Frontal cortex (tissue), 4 donors: ENCODE measurements around the gene MARCHF4. TPM values are rescaled to one million over a fixed set of nuclear protein-coding genes. Genes with fewer than 3 reads are reported as not detected.

Source experiments
- DNase-seq, 2 donors: peaks; one replicate each; pipeline ENCODE4 v3.0.0; 2012; ENCODE audit warnings: low spot score in 2 of 2
- FAIRE-seq: peaks from 2 replicates; lab custom pipeline; 2012; peaks lifted over from hg19 to GRCh38; lab: Jason Lieb, UNC
- total RNA-seq: library from RNA; depleted of rRNA; stranded (reverse); fragments of >200 nt; gene quantifications from one replicate; pipeline ENCODE4 v1.2.3, GENCODE V29; 2014
- donor health status: control.
- donor health status: control.
- donor health status: control.

Gene MARCHF4
- total RNA-seq, 1 donor from 2014 or later: 8.2 TPM

DNA sequence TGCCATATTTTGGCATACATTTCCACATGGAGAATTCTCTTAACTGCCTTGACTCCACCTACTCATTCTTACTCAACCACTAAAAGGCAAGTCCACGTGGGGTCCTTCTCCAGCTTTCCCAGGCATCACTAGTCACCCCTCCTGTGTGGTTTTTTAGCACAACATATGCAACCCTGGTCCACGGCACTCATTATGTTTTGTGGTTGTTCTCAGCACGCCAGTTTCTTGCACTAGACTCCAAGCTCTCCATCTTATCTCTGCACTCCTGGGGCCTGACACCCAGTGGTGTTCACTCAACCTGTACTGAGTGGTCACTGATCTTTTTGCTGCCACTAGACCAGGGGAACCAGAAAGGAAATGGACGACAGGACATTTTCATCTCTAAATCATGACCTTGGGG lies 18.0 kb downstream of the MARCHF4 start:
- FAIRE-seq: no peak
- DNase-seq: no peak

- DNase-seq (no peak), FAIRE-seq (no peak)
Measured at GRCh38 chr2:216352653-216353270, 19.5 kb downstream of the MARCHF4 start.

DNA sequence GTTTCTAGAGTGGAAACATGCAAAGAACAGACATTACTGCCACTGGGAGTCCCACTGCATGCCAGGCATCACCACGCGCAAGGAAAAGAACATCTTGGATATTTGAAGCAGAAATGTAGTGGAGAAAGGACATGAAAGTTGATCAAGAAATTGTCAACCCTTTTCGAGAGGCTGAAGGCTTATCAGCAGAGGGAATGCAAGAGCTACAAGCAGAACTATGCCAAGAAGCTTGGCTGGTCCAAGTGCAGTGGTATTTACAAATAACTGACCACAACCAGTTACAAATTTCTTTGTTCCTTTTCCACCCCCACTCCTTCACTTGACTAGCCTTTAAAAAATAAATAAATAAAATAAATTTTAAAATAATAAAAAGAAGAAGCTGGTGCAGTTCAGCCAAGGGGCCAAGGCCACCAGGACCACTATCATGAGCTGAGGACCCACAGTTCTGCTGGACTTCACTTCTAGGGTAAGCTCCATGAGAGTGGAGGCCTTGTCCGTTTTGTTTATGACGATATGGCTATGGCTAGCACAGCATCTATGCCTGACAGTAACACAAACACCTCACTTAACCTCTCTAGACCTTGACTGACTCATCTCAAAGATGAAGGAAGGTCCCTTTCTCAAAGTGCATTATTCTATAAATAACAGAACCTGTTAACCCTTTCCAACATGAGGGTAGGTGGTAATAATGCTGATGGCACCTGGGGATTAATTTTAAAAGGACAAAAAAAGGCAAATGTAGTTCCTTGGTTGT lies 20.9 kb downstream of the MARCHF4 start:
- no peak for DNase-seq

GRCh38 chr2:216350214-216350791 lies 22.0 kb downstream of the MARCHF4 start:
- DNase-seq (no peak), FAIRE-seq (no peak)

More for the DNA sequence above, 20.9 kb downstream of the MARCHF4 start:
- FAIRE-seq: no peak

DNA sequence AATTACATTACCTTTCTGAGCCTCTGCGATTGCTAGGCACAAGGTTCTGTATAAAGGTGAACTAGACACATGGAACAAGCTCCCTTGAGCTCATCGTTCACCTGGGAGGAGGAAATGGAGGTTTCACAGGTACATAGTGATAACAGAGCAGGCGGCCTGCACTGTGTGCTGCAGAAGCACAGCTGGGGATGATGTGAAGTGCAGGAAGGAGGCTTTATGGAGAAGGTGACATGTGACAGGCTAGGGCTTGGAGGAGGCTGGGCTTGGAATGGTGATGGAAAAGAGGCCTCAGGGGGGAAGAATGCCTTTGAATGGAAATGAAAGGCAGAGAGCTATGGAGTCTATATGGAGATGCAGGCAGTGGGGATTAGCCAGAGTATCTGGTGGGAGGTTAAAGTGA lies 22.9 kb downstream of the MARCHF4 start:
- FAIRE-seq (no peak), DNase-seq (no peak)

GRCh38 chr2:216348756-216349308 lies 23.5 kb downstream of the MARCHF4 start:
- no peak for FAIRE-seq
- DNase-seq: no peak

- DNase-seq (no peak), FAIRE-seq (no peak)
Measured at GRCh38 chr2:216346781-216347180, 25.5 kb downstream of the MARCHF4 start.

DNA sequence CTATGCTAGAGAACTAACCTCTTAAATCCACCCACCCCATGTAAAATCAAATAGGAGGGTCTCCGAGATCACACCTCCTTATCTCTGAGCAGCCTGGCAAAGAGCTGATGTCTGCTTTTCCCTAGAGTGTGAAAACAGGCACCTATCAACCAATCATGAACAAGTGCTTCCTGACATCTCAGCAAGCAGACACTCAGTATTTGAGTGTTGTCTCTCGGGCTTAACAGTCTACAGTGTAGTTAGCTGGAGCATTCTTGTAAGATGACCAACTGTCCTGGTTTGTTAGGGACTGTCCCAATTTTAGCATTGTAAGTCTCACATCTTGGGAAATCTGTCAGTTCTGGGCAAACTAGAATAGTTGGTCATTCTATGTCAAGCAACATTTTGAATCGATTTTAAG lies 26.4 kb downstream of the MARCHF4 start:
- DNase-seq (no peak), FAIRE-seq (no peak)

GRCh38 chr2:216344950-216345300 lies 27.4 kb downstream of the MARCHF4 start:
- FAIRE-seq (no peak), DNase-seq (no peak)

DNA sequence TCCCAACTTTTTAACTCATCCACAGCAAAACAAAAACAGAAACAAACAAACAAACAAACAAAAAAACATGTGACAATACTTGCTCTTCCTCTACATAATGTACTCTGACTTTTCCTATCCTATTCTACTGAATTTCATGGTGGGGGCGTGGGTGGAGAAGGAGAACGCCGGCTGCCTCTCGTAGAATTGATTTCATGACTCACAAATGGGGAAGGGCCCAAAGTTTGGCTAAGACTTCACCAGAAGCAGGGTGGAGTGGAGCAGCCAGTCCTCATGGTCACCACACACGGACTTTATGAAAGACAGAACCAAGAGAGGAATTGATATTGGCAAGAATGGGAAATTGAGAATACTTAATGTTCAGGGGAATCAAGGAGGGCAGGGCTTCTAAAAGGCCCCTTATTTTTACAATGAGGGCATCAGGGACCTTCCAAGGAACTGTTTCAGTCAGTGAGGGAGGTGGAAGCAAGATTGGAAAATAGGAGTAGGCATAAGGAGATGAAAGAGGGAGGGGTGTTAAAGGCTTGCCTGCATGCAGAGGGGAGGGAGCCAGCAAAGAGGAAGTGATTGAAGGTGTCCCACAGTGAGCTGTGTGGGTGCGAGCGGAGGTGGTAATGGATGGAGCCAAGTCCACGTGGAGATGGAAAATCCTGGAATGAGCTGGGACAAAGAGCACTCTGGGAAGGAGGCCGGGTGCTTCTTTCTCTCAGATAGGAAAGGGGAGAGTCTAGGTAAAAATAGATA lies 27.9 kb downstream of the MARCHF4 start:
- FAIRE-seq (no peak), DNase-seq (no peak)

- no peak for FAIRE-seq
- no peak for DNase-seq
Measured at GRCh38 chr2:216343221-216343980, 28.9 kb downstream of the MARCHF4 start.

DNA sequence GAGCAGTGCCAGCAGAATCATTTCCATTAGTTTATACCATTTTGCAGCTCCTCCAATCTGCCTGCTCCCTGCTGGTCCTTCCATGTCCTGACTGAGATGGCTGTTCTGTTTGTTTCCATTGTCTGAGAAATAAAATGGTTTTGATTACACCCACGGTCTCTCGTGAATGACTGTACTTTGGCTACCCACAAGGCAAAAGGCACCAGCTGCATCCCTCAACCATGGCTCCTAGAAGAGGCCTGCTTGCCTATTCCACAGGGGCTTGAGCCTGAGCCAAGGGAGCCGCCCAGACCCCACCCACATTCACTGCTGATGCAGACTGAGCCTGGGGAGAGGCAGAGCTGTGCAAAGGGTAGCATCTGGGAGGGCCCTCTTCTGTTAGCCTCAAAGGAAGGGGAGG lies 31.2 kb downstream of the MARCHF4 start:
- DNase-seq: no peak

DNA sequence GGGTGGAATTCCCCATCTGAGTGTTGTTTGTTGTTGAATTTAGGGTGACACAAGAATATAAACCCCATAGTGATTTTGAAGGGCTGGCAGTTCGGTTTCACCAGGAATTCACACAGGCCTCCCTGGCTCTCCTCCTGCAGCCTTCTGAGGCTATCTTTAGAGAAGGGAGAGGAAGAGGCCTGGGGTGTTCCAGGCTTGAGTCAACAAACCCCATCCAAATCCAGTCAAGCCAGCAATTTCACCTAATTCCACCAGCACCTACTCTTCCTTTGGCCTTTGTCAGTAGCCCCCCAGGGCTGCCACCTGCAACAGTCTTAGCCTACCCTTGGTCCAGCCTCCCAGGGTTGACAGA lies 32.0 kb downstream of the MARCHF4 start:
- no peak for FAIRE-seq
- no peak for DNase-seq

More for the DNA sequence above, 31.2 kb downstream of the MARCHF4 start:
- FAIRE-seq: no peak

DNA sequence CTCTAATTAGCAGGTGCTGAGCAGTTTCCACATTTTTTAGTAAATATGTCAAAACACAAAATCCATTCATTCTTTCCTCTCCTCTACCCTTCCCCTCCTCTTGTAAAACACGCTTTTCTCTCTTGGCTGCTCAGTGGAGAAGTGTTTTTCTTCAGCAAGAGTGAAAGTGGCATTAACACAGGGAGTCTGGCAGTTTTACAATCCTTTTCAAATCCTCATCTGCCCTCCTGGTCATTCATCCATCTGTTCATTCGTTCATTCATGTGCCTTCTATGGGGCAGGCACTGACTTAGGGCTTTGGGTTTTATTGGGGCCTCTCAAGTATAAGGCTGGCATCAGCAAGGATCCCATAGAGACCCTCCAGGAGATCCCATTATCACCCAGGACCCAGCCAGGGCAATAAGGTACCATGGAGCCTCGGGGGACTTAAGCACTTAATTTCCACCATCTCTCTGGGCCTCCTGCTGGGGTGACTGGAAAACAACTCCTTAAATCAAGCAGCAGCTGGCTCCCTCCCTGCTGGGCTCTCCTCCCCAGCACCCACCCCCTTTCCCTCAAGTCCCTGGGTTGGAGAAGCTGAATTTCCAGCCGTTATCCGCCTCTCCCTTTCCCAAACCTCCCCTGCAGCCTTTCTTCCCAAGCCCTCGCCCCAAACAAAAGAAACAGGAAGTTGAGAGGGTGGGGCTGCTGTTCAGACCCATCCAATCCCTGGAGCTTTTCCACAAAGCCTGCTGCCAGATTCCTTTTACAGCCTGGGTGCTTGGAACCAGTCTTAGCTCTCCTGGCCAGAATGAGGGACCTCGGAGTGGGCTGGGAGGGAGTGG lies 32.6 kb downstream of the MARCHF4 start:
- no peak for FAIRE-seq
- DNase-seq: peak in 1 of 2 donors; percentile 27

GRCh38 chr2:216335252-216335651 lies 37.0 kb downstream of the MARCHF4 start:
- DNase-seq (no peak), FAIRE-seq (no peak)

DNA sequence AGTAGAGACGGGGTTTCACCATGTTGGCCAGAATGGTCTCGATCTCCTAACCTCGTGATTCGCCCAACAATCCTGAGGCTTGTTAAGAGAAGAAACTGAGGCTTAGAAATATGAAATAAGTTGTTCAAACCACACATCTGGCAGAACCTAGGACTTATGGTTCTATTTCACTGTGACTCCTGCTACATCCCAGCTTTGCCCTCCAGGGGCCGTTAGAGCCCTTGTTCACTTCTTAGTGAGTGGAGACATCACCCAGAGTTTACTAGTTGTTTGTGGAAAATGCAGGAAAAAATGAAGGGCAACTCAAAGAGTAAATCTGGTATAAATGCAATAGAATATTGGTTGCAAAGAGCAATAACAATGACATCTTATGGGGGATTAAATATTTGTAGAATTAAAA lies 43.9 kb downstream of the MARCHF4 start:
- DNase-seq: no peak

GRCh38 chr2:216327447-216327935 lies 44.8 kb downstream of the MARCHF4 start:
- DNase-seq (no peak), FAIRE-seq (no peak)

More for the DNA sequence above, 43.9 kb downstream of the MARCHF4 start:
- no peak for FAIRE-seq
